ENCODE measurements around the gene SEC14L3.

The SEC14L3 gene

GRCh38 chr22:30503551-30503950, 31.7 kb upstream of the SEC14L3 start:
- Histone ChIP-seq H3K9ac (ENCODE audit: low read depth, low read length) (no peak overlapping the region), H3K27me3 (ENCODE audit: insufficient read depth, low read length) (no peaks in the 10 kb centered on the region), H3K27ac (ENCODE audit: low read depth, low read length) (no peak overlapping the region), H3K4me1 (ENCODE audit: insufficient read depth, low read length) (no peaks in the 10 kb centered on the region), H3K36me3 (ENCODE audit: insufficient read depth, low read length) (no peaks in the 10 kb centered on the region), H3K9me3 (ENCODE audit: insufficient read depth, low read depth, low read length) (no peaks in the 10 kb centered on the region), H3K4me3 (ENCODE audit: low read length) (no peak overlapping the region)
- 89% methylated on average over 12 of the region's 12 CpGs for WGBS

GRCh38 chr22:30502911-30503310, 31.1 kb upstream of the SEC14L3 start:
- 87% methylated on average over 3 of the region's 3 CpGs for WGBS
- no peak overlapping the region for H3K9ac ChIP-seq (ENCODE audit: low read depth, low read length)
- no peaks in the 10 kb centered on the region for H3K27me3 ChIP-seq (ENCODE audit: insufficient read depth, low read length)
- no peak overlapping the region for H3K27ac ChIP-seq (ENCODE audit: low read depth, low read length)
- no peaks in the 10 kb centered on the region for H3K9me3 ChIP-seq (ENCODE audit: insufficient read depth, low read depth, low read length)
- no peak overlapping the region for H3K4me3 ChIP-seq (ENCODE audit: low read length)
- no peaks in the 10 kb centered on the region for H3K4me1 ChIP-seq (ENCODE audit: insufficient read depth, low read length)
- H3K36me3 ChIP-seq (ENCODE audit: insufficient read depth, low read length): no peaks in the 10 kb centered on the region

GRCh38 chr22:30502153-30502552, 30.3 kb upstream of the SEC14L3 start:
- Histone ChIP-seq H3K27ac (ENCODE audit: low read depth, low read length) (no peak overlapping the region), H3K36me3 (ENCODE audit: insufficient read depth, low read length) (no peaks in the 10 kb centered on the region), H3K4me1 (ENCODE audit: insufficient read depth, low read length) (no peaks in the 10 kb centered on the region), H3K9ac (ENCODE audit: low read depth, low read length) (no peak overlapping the region), H3K27me3 (ENCODE audit: insufficient read depth, low read length) (no peaks in the 10 kb centered on the region), H3K4me3 (ENCODE audit: low read length) (no peak overlapping the region), H3K9me3 (ENCODE audit: insufficient read depth, low read depth, low read length) (no peaks in the 10 kb centered on the region)
- 82% methylated on average over 4 of the region's 4 CpGs for WGBS

- Histone ChIP-seq H3K4me3 (ENCODE audit: low read length) (no peak overlapping the region), H3K4me1 (ENCODE audit: insufficient read depth, low read length) (no peaks in the 10 kb centered on the region), H3K36me3 (ENCODE audit: insufficient read depth, low read length) (no peaks in the 10 kb centered on the region), H3K9ac (ENCODE audit: low read depth, low read length) (no peak overlapping the region), H3K9me3 (ENCODE audit: insufficient read depth, low read depth, low read length) (no peaks in the 10 kb centered on the region), H3K27ac (ENCODE audit: low read depth, low read length) (no peak overlapping the region), H3K27me3 (ENCODE audit: insufficient read depth, low read length) (no peaks in the 10 kb centered on the region; the same call in 1 of the 2 replicates)
- WGBS: 91% methylated on average over 6 of the region's 6 CpGs
Measured at GRCh38 chr22:30500628-30501027, 28.8 kb upstream of the SEC14L3 start.

- Histone ChIP-seq H3K36me3 (ENCODE audit: insufficient read depth, low read length) (no peaks in the 10 kb centered on the region), H3K27ac (ENCODE audit: low read depth, low read length) (no peak overlapping the region), H3K9ac (ENCODE audit: low read depth, low read length) (no peak overlapping the region), H3K4me1 (ENCODE audit: insufficient read depth, low read length) (no peaks in the 10 kb centered on the region), H3K9me3 (ENCODE audit: insufficient read depth, low read depth, low read length) (no peaks in the 10 kb centered on the region), H3K27me3 (ENCODE audit: insufficient read depth, low read length) (no peaks in the 10 kb centered on the region; the same call in 1 of the 2 replicates), H3K4me3 (ENCODE audit: low read length) (no peak overlapping the region)
- 86% methylated on average over 7 of the region's 7 CpGs for WGBS
Measured at GRCh38 chr22:30497466-30498150, 25.8 kb upstream of the SEC14L3 start.

- H3K36me3 ChIP-seq (ENCODE audit: insufficient read depth, low read length): no peaks in the 10 kb centered on the region
- H3K9ac ChIP-seq (ENCODE audit: low read depth, low read length): no peak overlapping the region
- no peak overlapping the region for H3K4me3 ChIP-seq (ENCODE audit: low read length)
- H3K27me3 ChIP-seq (ENCODE audit: insufficient read depth, low read length): no peaks in the 10 kb centered on the region; the same call in 1 of the 2 replicates
- no peaks in the 10 kb centered on the region for H3K9me3 ChIP-seq (ENCODE audit: insufficient read depth, low read depth, low read length)
- H3K27ac ChIP-seq (ENCODE audit: low read depth, low read length): no peak overlapping the region
- WGBS: 87% methylated on average over 14 of the region's 14 CpGs
- no peaks in the 10 kb centered on the region for H3K4me1 ChIP-seq (ENCODE audit: insufficient read depth, low read length)
Measured at GRCh38 chr22:30495041-30495784, 23.4 kb upstream of the SEC14L3 start.

- no peak overlapping the region for H3K27ac ChIP-seq (ENCODE audit: low read depth, low read length)
- H3K4me3 ChIP-seq (ENCODE audit: low read length): no peak overlapping the region
- no peaks in the 10 kb centered on the region; the same call in 1 of the 2 replicates for H3K27me3 ChIP-seq (ENCODE audit: insufficient read depth, low read length)
- no peak overlapping the region for H3K9ac ChIP-seq (ENCODE audit: low read depth, low read length)
- no peaks in the 10 kb centered on the region for H3K36me3 ChIP-seq (ENCODE audit: insufficient read depth, low read length)
- no peaks in the 10 kb centered on the region for H3K9me3 ChIP-seq (ENCODE audit: insufficient read depth, low read depth, low read length)
- H3K4me1 ChIP-seq (ENCODE audit: insufficient read depth, low read length): no peaks in the 10 kb centered on the region
- 86% methylated on average over 12 of the region's 12 CpGs for WGBS
Measured at GRCh38 chr22:30492144-30492543, 20.3 kb upstream of the SEC14L3 start.

- no peak overlapping the region for H3K27ac ChIP-seq (ENCODE audit: low read depth, low read length)
- H3K9me3 ChIP-seq (ENCODE audit: insufficient read depth, low read depth, low read length): no peaks in the 10 kb centered on the region
- H3K4me3 ChIP-seq (ENCODE audit: low read length): no peak overlapping the region
- WGBS: 95% methylated on average over 5 of the region's 7 CpGs
- no peak overlapping the region for H3K9ac ChIP-seq (ENCODE audit: low read depth, low read length)
- no peaks in the 10 kb centered on the region; the same call in 1 of the 2 replicates for H3K27me3 ChIP-seq (ENCODE audit: insufficient read depth, low read length)
- no peaks in the 10 kb centered on the region for H3K36me3 ChIP-seq (ENCODE audit: insufficient read depth, low read length)
- H3K4me1 ChIP-seq (ENCODE audit: insufficient read depth, low read length): no peaks in the 10 kb centered on the region
Measured at GRCh38 chr22:30491381-30491780, 19.6 kb upstream of the SEC14L3 start.

- H3K36me3 ChIP-seq (ENCODE audit: insufficient read depth, low read length): no peaks in the 10 kb centered on the region
- H3K27me3 ChIP-seq (ENCODE audit: insufficient read depth, low read length): no peaks in the 10 kb centered on the region; the same call in 1 of the 2 replicates
- H3K27ac ChIP-seq (ENCODE audit: low read depth, low read length): no peak overlapping the region
- H3K9ac ChIP-seq (ENCODE audit: low read depth, low read length): no peak overlapping the region
- WGBS: 74% methylated on average over 11 of the region's 11 CpGs
- H3K9me3 ChIP-seq (ENCODE audit: insufficient read depth, low read depth, low read length): no peaks in the 10 kb centered on the region
- H3K4me1 ChIP-seq (ENCODE audit: insufficient read depth, low read length): no peaks in the 10 kb centered on the region
- H3K4me3 ChIP-seq (ENCODE audit: low read length): no peak overlapping the region
Measured at GRCh38 chr22:30490399-30490798, 18.6 kb upstream of the SEC14L3 start.

- Histone ChIP-seq H3K4me3 (ENCODE audit: low read length) (no peak overlapping the region), H3K9me3 (ENCODE audit: insufficient read depth, low read depth, low read length) (no peaks in the 10 kb centered on the region), H3K27me3 (ENCODE audit: insufficient read depth, low read length) (no peaks in the 10 kb centered on the region), H3K27ac (ENCODE audit: low read depth, low read length) (no peak overlapping the region), H3K9ac (ENCODE audit: low read depth, low read length) (no peak overlapping the region), H3K36me3 (ENCODE audit: insufficient read depth, low read length) (no peaks in the 10 kb centered on the region), H3K4me1 (ENCODE audit: insufficient read depth, low read length) (no peaks in the 10 kb centered on the region)
- 72% methylated on average over 7 of the region's 7 CpGs for WGBS
Measured at GRCh38 chr22:30488121-30488520, 16.3 kb upstream of the SEC14L3 start.

- Histone ChIP-seq H3K27me3 (ENCODE audit: insufficient read depth, low read length) (no peaks in the 10 kb centered on the region), H3K9me3 (ENCODE audit: insufficient read depth, low read depth, low read length) (no peaks in the 10 kb centered on the region), H3K4me3 (ENCODE audit: low read length) (no peak overlapping the region), H3K4me1 (ENCODE audit: insufficient read depth, low read length) (no peaks in the 10 kb centered on the region), H3K9ac (ENCODE audit: low read depth, low read length) (no peak overlapping the region), H3K36me3 (ENCODE audit: insufficient read depth, low read length) (no peaks in the 10 kb centered on the region), H3K27ac (ENCODE audit: low read depth, low read length) (no peak overlapping the region)
- WGBS: 93% methylated on average over 6 of the region's 8 CpGs
Measured at GRCh38 chr22:30486661-30487115, 14.9 kb upstream of the SEC14L3 start.

Measured in HUES64 (cell line).